ENCODE measurements around the gene DARS1.
A peak's percentile ranks its signal among the peaks of the same experiment; 100 is the strongest.

DARS1 gene

DNA sequence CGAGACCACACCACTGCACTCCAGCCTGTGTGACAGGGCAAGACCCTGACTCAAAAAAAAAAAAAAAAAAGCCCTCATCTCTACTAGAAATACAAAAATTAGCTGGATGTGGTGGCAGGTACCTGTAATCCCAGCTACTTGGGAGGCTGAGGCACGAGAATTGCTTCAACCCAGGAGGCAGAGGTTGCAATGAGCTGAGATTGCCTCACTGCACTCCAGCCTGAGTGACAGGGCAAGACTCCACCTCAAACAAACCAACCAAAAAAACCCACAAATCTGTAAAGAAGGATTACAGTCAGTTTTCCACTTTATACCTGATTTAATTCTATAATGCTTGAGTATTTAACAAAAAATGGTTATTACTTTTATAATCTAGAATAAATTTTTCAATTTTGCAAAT lies 9.7 kb downstream of the DARS1 start:
- no peak overlapping the region for H2AFZ ChIP-seq (ENCODE audit: low read length)
- H3K9me2 ChIP-seq (ENCODE audit: low read depth, low read length) = no peaks in the 10 kb centered on the region
- peak overlapping the region; percentile 23 for H3K4me3 ChIP-seq (ENCODE audit: low read depth, low read length, poor library complexity, severe bottlenecking)
- H3F3A ChIP-seq (ENCODE audit: insufficient read depth, low read length) = no peaks in the 10 kb centered on the region
- H3K36me3 ChIP-seq (ENCODE audit: insufficient read depth, low read length) = peaks cover 80% of the 10 kb centered on the region
- H3K9ac ChIP-seq (ENCODE audit: low read length) = no peak overlapping the region; the same call in 1 of the 2 replicates
- no peaks in the 10 kb centered on the region for H4K20me1 ChIP-seq (ENCODE audit: insufficient read depth, low read length)
- peaks cover 43% of the 10 kb centered on the region for H3K79me2 ChIP-seq (ENCODE audit: insufficient read depth, low read length)
- H3K4me1 ChIP-seq (ENCODE audit: insufficient read depth, low read length, severe bottlenecking) = peaks cover 53% of the 10 kb centered on the region
- peak overlapping the region; percentile 64 for H3K4me2 ChIP-seq (ENCODE audit: low read length)
- H3K9me3 ChIP-seq (ENCODE audit: low read length) = no peaks in the 10 kb centered on the region
- no peak for TF ChIP-seq EZH2 (IDR thresholded peaks at IDR 0.05; ENCODE audit: borderline replicate concordance, low read length)
- TF ChIP-seq, protein P1, sequence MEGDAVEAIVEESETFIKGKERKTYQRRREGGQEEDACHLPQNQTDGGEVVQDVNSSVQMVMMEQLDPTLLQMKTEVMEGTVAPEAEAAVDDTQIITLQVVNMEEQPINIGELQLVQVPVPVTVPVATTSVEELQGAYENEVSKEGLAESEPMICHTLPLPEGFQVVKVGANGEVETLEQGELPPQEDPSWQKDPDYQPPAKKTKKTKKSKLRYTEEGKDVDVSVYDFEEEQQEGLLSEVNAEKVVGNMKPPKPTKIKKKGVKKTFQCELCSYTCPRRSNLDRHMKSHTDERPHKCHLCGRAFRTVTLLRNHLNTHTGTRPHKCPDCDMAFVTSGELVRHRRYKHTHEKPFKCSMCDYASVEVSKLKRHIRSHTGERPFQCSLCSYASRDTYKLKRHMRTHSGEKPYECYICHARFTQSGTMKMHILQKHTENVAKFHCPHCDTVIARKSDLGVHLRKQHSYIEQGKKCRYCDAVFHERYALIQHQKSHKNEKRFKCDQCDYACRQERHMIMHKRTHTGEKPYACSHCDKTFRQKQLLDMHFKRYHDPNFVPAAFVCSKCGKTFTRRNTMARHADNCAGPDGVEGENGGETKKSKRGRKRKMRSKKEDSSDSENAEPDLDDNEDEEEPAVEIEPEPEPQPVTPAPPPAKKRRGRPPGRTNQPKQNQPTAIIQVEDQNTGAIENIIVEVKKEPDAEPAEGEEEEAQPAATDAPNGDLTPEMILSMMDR (IDR thresholded peaks at IDR 0.05; ENCODE audit: low read length) = no peak
- peak overlapping the region; percentile 75 for H3K27ac ChIP-seq (ENCODE audit: low read depth, low read length, poor library complexity, severe bottlenecking)
- no peaks in the 10 kb centered on the region for H3K27me3 ChIP-seq (ENCODE audit: insufficient read depth, low read length)

- Histone ChIP-seq H4K20me1 (ENCODE audit: insufficient read depth, low read length) (no peaks in the 10 kb centered on the region), H3K4me3 (ENCODE audit: low read depth, low read length, poor library complexity, severe bottlenecking) (peak overlapping the region; percentile 16), H3F3A (ENCODE audit: insufficient read depth, low read length) (no peaks in the 10 kb centered on the region), H3K4me1 (ENCODE audit: insufficient read depth, low read length, severe bottlenecking) (peaks cover 39% of the 10 kb centered on the region), H3K9ac (ENCODE audit: low read length) (peak overlapping the region; percentile 36; the same call in 1 of the 2 replicates), H2AFZ (ENCODE audit: low read length) (no peak overlapping the region), H3K27me3 (ENCODE audit: insufficient read depth, low read length) (no peaks in the 10 kb centered on the region), H3K9me2 (ENCODE audit: low read depth, low read length) (no peaks in the 10 kb centered on the region), H3K9me3 (ENCODE audit: low read length) (no peaks in the 10 kb centered on the region), H3K4me2 (ENCODE audit: low read length) (peak overlapping the region; percentile 64), H3K79me2 (ENCODE audit: insufficient read depth, low read length) (peaks cover 50% of the 10 kb centered on the region), H3K36me3 (ENCODE audit: insufficient read depth, low read length) (peaks cover 74% of the 10 kb centered on the region), H3K27ac (ENCODE audit: low read depth, low read length, poor library complexity, severe bottlenecking) (peak overlapping the region; percentile 75)
- TF ChIP-seq, protein P1 (IDR thresholded peaks at IDR 0.05; ENCODE audit: low read length) = no peak
- TF ChIP-seq EZH2 (IDR thresholded peaks at IDR 0.05; ENCODE audit: borderline replicate concordance, low read length) = no peak
These were observed 11.4 kb downstream of the DARS1 start for GRCh38 chr2:135974036-135974435.

GRCh38 chr2:135969655-135970387 lies 15.6 kb downstream of the DARS1 start:
- Histone ChIP-seq H3K9me2 (ENCODE audit: low read depth, low read length) (no peaks in the 10 kb centered on the region), H3K27ac (ENCODE audit: low read depth, low read length, poor library complexity, severe bottlenecking) (no peak overlapping the region), H3K9ac (ENCODE audit: low read length) (no peak overlapping the region), H3K36me3 (ENCODE audit: insufficient read depth, low read length) (peaks cover 75% of the 10 kb centered on the region), H3K4me1 (ENCODE audit: insufficient read depth, low read length, severe bottlenecking) (peaks cover 14% of the 10 kb centered on the region), H4K20me1 (ENCODE audit: insufficient read depth, low read length) (no peaks in the 10 kb centered on the region), H3K4me2 (ENCODE audit: low read length) (no peak overlapping the region), H2AFZ (ENCODE audit: low read length) (no peak overlapping the region), H3K4me3 (ENCODE audit: low read depth, low read length, poor library complexity, severe bottlenecking) (no peak overlapping the region), H3F3A (ENCODE audit: insufficient read depth, low read length) (peaks cover 3% of the 10 kb centered on the region; the same call in 1 of the 2 replicates), H3K9me3 (ENCODE audit: low read length) (no peaks in the 10 kb centered on the region), H3K27me3 (ENCODE audit: insufficient read depth, low read length) (no peaks in the 10 kb centered on the region), H3K79me2 (ENCODE audit: insufficient read depth, low read length) (peaks cover 66% of the 10 kb centered on the region)
- no peak for TF ChIP-seq EZH2 (IDR thresholded peaks at IDR 0.05; ENCODE audit: borderline replicate concordance, low read length)
- TF ChIP-seq, protein P1 (IDR thresholded peaks at IDR 0.05; ENCODE audit: low read length) = no peak
